KMS-11 (cell line): ENCODE data around the gene RYR1.
A peak's percentile ranks its signal among the peaks of the same experiment; 100 is the strongest.

Experiments
- H2AFZ ChIP-seq: fragments of 200-600 bp; sonication (generic); 2 replicates; pipeline ENCODE4 v1.6.1; 2016; ENCODE audit warnings: antibody characterized with exemption, mixed run types, low read depth
- H3K27ac ChIP-seq: fragments of 200-600 bp; sonication (generic); 2 replicates; pipeline ENCODE4 v1.6.1; 2016; ENCODE audit warnings: mild to moderate bottlenecking, mixed run types
- H3K27me3 ChIP-seq: fragments of 200-600 bp; sonication (generic); 2 replicates; pipeline ENCODE4 v1.6.1; 2017; ENCODE audit warnings: mild to moderate bottlenecking, low read depth, mixed run types, moderate library complexity; ENCODE audit not compliant: insufficient read depth
- H3K36me3 ChIP-seq: fragments of 200-600 bp; sonication (generic); 2 replicates; pipeline ENCODE4 v1.6.1; 2017; ENCODE audit warnings: mild to moderate bottlenecking, mixed run types; ENCODE audit not compliant: insufficient read depth
- H3K4me1 ChIP-seq: fragments of 200-600 bp; sonication (generic); 2 replicates; pipeline ENCODE4 v1.6.1; 2016; ENCODE audit warnings: mild to moderate bottlenecking, low read depth, mixed run types; ENCODE audit not compliant: poor library complexity, severe bottlenecking
- H3K4me2 ChIP-seq: fragments of 200-600 bp; sonication (generic); 2 replicates; pipeline ENCODE4 v1.7.0; 2016; ENCODE audit warnings: mild to moderate bottlenecking, mixed run types
- H3K4me3 ChIP-seq: fragments of 200-600 bp; sonication (generic); IDR thresholded peaks from 2 replicates; pipeline ENCODE4 v1.6.1; 2017; ENCODE audit warnings: low read depth, low read length, mixed read lengths; ENCODE audit not compliant: insufficient read depth
- H3K79me2 ChIP-seq: fragments of 200-600 bp; sonication (generic); 2 replicates; pipeline ENCODE4 v1.6.1; 2016; ENCODE audit warnings: low read depth, mixed run types; ENCODE audit not compliant: insufficient read depth
- H3K9ac ChIP-seq: fragments of 200-600 bp; sonication (generic); 2 replicates; pipeline ENCODE4 v1.6.1; 2016; ENCODE audit warnings: mild to moderate bottlenecking, mixed run types
- H4K20me1 ChIP-seq: fragments of 200-600 bp; sonication (generic); 2 replicates; pipeline ENCODE4 v1.6.1; 2016; ENCODE audit warnings: mild to moderate bottlenecking, mixed run types; ENCODE audit not compliant: insufficient read depth
- TF ChIP-seq, protein P1 (sequence below): fragments of 200-600 bp; sonication (generic); conservative IDR thresholded peaks from 2 replicates; pipeline ENCODE4 v1.6.1; 2017; ENCODE audit warnings: low read depth, mild to moderate bottlenecking, antibody characterized with exemption, low read length, moderate library complexity, mixed read lengths

RYR1 gene

DNA sequence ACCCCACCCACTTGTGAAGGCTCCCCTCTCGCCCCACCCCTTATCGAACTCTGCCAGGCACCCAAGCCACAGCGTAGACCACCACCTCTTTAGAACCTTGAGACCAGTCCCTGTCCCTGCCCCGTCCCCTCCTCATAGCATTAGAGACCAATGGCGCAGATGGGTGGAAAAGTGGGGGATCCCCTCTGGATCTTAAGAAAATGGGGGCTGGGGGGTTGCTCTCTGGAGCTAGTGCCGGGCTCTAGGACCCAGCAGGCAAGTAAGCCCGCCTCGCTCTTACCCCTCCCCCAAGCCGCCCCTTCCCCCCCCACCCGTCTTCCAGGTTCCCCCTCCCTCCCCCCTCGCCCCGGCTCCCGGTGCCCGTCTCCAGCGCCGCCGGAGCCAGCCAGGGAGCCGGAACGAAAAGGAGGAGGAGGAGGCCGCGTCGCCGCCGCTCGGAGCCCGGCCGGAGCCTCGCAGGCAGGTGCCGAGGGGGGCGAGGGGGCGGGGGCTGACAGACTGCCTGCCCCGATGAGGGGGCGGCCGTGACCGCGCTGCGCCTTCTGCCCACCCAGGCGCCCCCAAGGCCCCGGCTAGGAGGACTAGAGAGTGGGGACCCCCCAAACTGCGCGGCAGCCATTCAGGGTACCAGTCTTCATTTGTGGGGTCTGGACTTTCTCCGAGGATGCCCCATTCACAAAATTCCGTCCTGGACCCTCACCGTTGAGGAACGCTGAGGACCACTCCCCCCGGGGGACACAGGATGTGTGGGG lies 45.0 kb upstream of the RYR1 start, which contains the start of gene SPRED3:
TSS of gene SPRED3 (plus strand) at position 349 of the 752 bp plus-strand sequence. CDS start 1,606 bp downstream, outside the sequence.
- Histone ChIP-seq H3K9ac (no peak within 1 kb of the TSS), H3K27ac (peak within 1 kb of the TSS; percentile 15; the same call in 1 of the 2 replicates), H2AFZ (peak within 1 kb of the TSS; percentile 82)

DNA sequence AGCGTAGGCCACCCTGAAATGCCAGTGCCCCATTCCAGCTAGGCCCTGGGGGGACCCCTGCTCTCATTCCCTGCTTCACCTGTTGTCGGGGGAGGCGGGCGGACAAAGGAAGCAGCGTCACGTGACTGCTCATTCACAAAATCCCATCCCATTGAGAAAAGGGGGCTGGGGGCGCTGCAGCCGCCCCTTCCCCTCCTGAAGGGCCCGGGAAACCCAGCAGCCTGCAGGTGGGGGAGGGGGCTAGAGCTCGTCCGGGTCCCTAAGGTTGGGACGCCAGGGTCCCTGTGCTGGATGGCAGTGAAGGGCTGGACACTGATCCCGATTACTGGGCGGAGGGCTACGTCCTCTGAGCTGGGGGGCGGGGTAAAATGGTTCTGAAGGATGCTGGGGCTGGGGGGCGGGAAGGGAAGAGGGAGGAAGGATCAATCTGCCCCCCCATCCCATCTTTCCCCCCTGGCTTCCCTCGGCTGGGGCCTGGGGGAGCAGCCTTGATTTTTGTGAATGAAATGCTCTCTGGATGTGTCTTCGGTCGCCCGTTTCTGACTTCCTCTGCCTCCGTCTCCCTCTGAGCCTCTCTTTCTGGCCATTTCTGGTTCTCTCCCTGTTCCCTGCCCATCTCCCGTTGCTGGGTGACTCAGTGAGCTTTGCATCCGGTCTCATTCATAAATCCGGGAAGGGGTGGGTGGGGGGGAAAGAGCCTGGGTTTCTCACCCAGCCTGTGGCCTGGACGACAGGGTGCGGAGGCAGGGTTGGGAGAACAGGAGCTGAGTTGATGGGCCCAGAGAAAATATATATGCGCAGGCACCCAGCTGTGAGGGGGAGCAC lies 44.2 kb upstream of the RYR1 start:
- TF ChIP-seq, protein P1, sequence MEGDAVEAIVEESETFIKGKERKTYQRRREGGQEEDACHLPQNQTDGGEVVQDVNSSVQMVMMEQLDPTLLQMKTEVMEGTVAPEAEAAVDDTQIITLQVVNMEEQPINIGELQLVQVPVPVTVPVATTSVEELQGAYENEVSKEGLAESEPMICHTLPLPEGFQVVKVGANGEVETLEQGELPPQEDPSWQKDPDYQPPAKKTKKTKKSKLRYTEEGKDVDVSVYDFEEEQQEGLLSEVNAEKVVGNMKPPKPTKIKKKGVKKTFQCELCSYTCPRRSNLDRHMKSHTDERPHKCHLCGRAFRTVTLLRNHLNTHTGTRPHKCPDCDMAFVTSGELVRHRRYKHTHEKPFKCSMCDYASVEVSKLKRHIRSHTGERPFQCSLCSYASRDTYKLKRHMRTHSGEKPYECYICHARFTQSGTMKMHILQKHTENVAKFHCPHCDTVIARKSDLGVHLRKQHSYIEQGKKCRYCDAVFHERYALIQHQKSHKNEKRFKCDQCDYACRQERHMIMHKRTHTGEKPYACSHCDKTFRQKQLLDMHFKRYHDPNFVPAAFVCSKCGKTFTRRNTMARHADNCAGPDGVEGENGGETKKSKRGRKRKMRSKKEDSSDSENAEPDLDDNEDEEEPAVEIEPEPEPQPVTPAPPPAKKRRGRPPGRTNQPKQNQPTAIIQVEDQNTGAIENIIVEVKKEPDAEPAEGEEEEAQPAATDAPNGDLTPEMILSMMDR, result no peak
- H3K4me3 ChIP-seq, result no peak overlapping the region
- H4K20me1 ChIP-seq, result no peaks in the 10 kb centered on the region
- H3K36me3 ChIP-seq, result no peaks in the 10 kb centered on the region
- H3K27ac ChIP-seq, result no peak overlapping the region
- H3K9ac ChIP-seq, result no peak overlapping the region
- no peak overlapping the region for H3K4me2 ChIP-seq
- H3K4me1 ChIP-seq, result peaks cover 11% of the 10 kb centered on the region
- no peak overlapping the region for H2AFZ ChIP-seq
- no peaks in the 10 kb centered on the region for H3K79me2 ChIP-seq
- peaks cover 54% of the 10 kb centered on the region for H3K27me3 ChIP-seq

More for the DNA sequence above, 45.0 kb upstream of the RYR1 start, which contains the start of gene SPRED3:
- peaks cover 11% of the 10 kb centered on the region for H3K4me1 ChIP-seq
- no peaks in the 10 kb centered on the region for H3K79me2 ChIP-seq
- TF ChIP-seq, protein P1, result no peak
- H4K20me1 ChIP-seq, result no peaks in the 10 kb centered on the region
- peak within 1 kb of the TSS; percentile 89 for H3K4me2 ChIP-seq
- H3K27me3 ChIP-seq, result peaks cover 46% of the 10 kb centered on the region
- H3K4me3 ChIP-seq, result no peak within 1 kb of the TSS
- H3K36me3 ChIP-seq, result no peaks in the 10 kb centered on the region; the same call in 1 of the 2 replicates

DNA sequence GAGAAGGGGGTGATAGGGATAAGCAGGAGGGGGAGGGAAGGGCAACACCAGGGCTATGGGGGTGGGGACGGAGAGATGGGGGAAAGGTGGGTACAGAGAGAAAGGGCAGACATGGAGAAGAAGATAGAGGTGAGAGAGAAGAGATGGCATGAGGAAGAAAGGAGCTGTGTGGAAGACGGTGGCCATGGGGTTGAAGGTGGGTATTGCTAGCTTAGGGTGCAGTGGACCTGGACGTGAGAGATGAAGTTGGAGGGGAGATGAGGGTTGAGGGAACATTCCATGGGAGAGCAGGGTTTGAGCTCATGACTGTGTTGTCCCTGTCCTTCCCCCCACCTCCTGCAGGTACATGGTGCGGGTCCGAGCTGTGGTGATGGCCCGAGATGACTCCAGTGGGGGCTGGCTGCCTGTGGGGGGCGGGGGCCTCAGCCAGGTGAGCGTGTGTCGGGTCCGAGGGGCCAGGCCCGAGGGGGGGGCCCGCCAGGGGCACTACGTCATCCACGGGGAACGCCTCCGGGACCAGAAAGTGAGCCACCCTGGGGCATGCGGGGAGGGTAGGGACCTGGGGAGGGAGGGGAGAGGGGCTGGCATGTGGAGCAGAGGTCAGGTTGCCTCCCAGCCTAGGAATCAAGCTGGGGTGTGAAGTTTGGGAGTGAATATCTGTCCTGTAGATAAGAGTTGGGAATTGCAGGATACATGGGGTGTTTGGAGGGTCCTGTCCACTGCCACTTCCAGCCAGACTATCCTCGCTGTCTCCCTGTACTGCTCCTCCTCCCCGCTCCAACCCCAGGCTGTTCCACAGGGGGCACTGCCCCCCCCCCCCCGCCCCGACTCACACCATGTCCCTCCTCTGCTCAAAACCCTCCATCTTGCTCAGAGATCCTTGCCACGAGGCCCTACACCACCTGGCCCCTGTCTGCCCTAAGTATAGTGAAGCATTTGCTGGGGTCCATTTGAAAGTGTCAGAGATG lies 43.2 kb upstream of the RYR1 start:
- no peak overlapping the region for H3K27ac ChIP-seq
- H3K36me3 ChIP-seq, result no peaks in the 10 kb centered on the region
- no peak overlapping the region for H3K4me3 ChIP-seq
- H4K20me1 ChIP-seq, result no peaks in the 10 kb centered on the region
- H3K27me3 ChIP-seq, result peaks cover 63% of the 10 kb centered on the region
- TF ChIP-seq, protein P1, result no peak
- no peak overlapping the region for H2AFZ ChIP-seq
- peaks cover 11% of the 10 kb centered on the region for H3K4me1 ChIP-seq
- H3K4me2 ChIP-seq, result no peak overlapping the region
- no peaks in the 10 kb centered on the region for H3K79me2 ChIP-seq
- no peak overlapping the region for H3K9ac ChIP-seq

DNA sequence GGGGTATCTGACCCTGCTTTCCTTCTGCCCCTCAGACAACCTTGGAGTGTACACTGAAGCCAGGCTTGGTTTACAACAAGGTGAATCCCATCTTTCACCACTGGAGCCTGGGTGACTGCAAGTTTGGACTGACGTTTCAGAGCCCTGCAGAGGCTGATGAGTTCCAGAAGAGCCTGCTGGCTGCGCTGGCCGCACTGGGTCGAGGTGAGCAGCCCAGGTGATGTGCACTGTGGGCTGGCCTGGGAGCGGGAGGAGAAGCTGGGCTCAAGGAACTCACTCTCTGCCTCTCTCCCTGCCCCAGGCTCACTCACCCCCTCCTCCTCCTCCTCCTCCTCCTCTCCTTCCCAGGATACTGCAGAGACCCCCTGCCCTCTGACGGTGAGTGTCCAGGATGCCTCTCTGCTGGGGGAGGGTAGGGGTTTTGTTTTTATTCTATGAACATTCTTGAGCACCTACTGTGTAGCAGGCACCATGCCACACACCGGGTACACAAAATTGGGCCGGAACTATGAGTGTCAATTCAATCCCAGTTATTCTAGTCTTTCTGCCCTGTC lies 41.5 kb upstream of the RYR1 start:
- peaks cover 79% of the 10 kb centered on the region for H3K27me3 ChIP-seq

More for the DNA sequence above, 41.5 kb upstream of the RYR1 start:
- no peaks in the 10 kb centered on the region for H4K20me1 ChIP-seq
- H3K36me3 ChIP-seq, result no peaks in the 10 kb centered on the region
- peaks cover 5% of the 10 kb centered on the region for H3K4me1 ChIP-seq
- no peak overlapping the region for H3K4me2 ChIP-seq
- H3K79me2 ChIP-seq, result no peaks in the 10 kb centered on the region
- no peak overlapping the region for H3K4me3 ChIP-seq
- H3K9ac ChIP-seq, result no peak overlapping the region
- H2AFZ ChIP-seq, result no peak overlapping the region
- TF ChIP-seq, protein P1, result no peak
- no peak overlapping the region for H3K27ac ChIP-seq
